SK-N-SH treated with all-trans-retinoic acid at 6 μM for 48 hours (cell line): ENCODE measurements around the gene APCDD1L.

Experiments used
- ATAC-seq: fragments of 200-7000 bp; cut with Tn5 transposase; 3 replicates; pipeline ENCODE4 v1.9.1; 2020; ENCODE audit warnings: mild to moderate bottlenecking, moderate library complexity
- BACH2 ChIP-seq: fragments of 250-450 bp; sonication (Bioruptor Pico); IDR thresholded peaks from 2 replicates; pipeline ENCODE4 v1.9.0; 2021; ENCODE audit warnings: mild to moderate bottlenecking, borderline replicate concordance
- CREB5 ChIP-seq: fragments of 250-450 bp; sonication (Bioruptor Pico); IDR thresholded peaks from 2 replicates; pipeline ENCODE4 v1.5.1; 2020; ENCODE audit warnings: low read depth, mild to moderate bottlenecking, moderate library complexity
- CSDC2 ChIP-seq: fragments of 250-450 bp; sonication (Bioruptor Pico); IDR thresholded peaks from 2 replicates; pipeline ENCODE4 v1.5.0; 2020; ENCODE audit warnings: mild to moderate bottlenecking, moderate library complexity
- ESRRG ChIP-seq: fragments of 250-450 bp; sonication (Bioruptor Pico); IDR thresholded peaks from 2 replicates; pipeline ENCODE4 v1.6.1; 2021; ENCODE audit warnings: mild to moderate bottlenecking
- GLIS3 ChIP-seq: fragments of 250-450 bp; sonication (Bioruptor Pico); IDR thresholded peaks from 2 replicates; pipeline ENCODE4 v1.5.0; 2020; ENCODE audit warnings: mild to moderate bottlenecking, moderate library complexity
- ISL1 ChIP-seq: fragments of 250-450 bp; sonication (Bioruptor Pico); IDR thresholded peaks from 2 replicates; pipeline ENCODE4 v2.1.2; 2022; ENCODE audit warnings: mild to moderate bottlenecking, moderate library complexity
- OSR1 ChIP-seq: fragments of 250-450 bp; sonication (Bioruptor Pico); IDR thresholded peaks from 2 replicates; pipeline ENCODE4 v1.8.0; 2022; ENCODE audit warnings: moderate library complexity, mild to moderate bottlenecking, inconsistent platforms
- PATZ1 ChIP-seq: fragments of 250-450 bp; sonication (Bioruptor Pico); IDR thresholded peaks from 2 replicates; pipeline ENCODE4 v1.8.0; 2020; ENCODE audit warnings: mild to moderate bottlenecking, moderate library complexity, borderline replicate concordance
- PPARA ChIP-seq: fragments of 250-450 bp; sonication (Bioruptor Pico); IDR thresholded peaks from 2 replicates; pipeline ENCODE4 v1.5.0; 2020; ENCODE audit warnings: mild to moderate bottlenecking, borderline replicate concordance
- RARB ChIP-seq: fragments of 250-450 bp; sonication (Bioruptor Pico); IDR thresholded peaks from 2 replicates; pipeline ENCODE4 v1.8.0; 2021; ENCODE audit warnings: mild to moderate bottlenecking, moderate library complexity
- SNAI2 ChIP-seq: fragments of 250-450 bp; sonication (Bioruptor Pico); IDR thresholded peaks from 2 replicates; pipeline ENCODE4 v1.5.0; 2020; ENCODE audit warnings: mild to moderate bottlenecking, moderate library complexity
- TCF4 ChIP-seq: fragments of 250-450 bp; sonication (Bioruptor Pico); IDR thresholded peaks from 2 replicates; pipeline ENCODE4 v1.8.0; 2021; ENCODE audit warnings: mild to moderate bottlenecking, moderate library complexity, borderline replicate concordance
- ZC3H10 ChIP-seq: fragments of 250-450 bp; sonication (Bioruptor Pico); IDR thresholded peaks from 2 replicates; pipeline ENCODE4 v1.5.1; 2021; ENCODE audit warnings: mild to moderate bottlenecking, moderate library complexity
- ZFP3 ChIP-seq: fragments of 250-450 bp; sonication (Bioruptor Pico); IDR thresholded peaks from 2 replicates; pipeline ENCODE4 v1.5.0; 2020; ENCODE audit warnings: mild to moderate bottlenecking, moderate library complexity
- ZFP30 ChIP-seq: fragments of 450-650 bp; formaldehyde crosslinking; IDR thresholded peaks from 2 replicates; pipeline ENCODE4 v1.5.0; 2022; ENCODE audit warnings: mild to moderate bottlenecking, moderate library complexity
- ZNF565 ChIP-seq: fragments of 450-650 bp; formaldehyde crosslinking; conservative IDR thresholded peaks from 2 replicates; pipeline ENCODE4 v1.5.0; 2020; ENCODE audit warnings: low read depth, mild to moderate bottlenecking, moderate library complexity
- ZNF70 ChIP-seq: fragments of 450-650 bp; formaldehyde crosslinking; IDR thresholded peaks from 2 replicates; pipeline ENCODE4 v1.5.0; 2020; ENCODE audit warnings: mild to moderate bottlenecking, moderate library complexity
- ZNF8 ChIP-seq: fragments of 450-650 bp; formaldehyde crosslinking; IDR thresholded peaks from 2 replicates; pipeline ENCODE4 v1.5.0; 2020; ENCODE audit warnings: mild to moderate bottlenecking, moderate library complexity
- TF ChIP-seq, protein P1 (sequence below): fragments of 250-450 bp; sonication (Bioruptor Pico); IDR thresholded peaks from 2 replicates; pipeline ENCODE4 v1.8.0; 2021; ENCODE audit warnings: low read depth, mild to moderate bottlenecking, moderate library complexity, borderline replicate concordance
- TF ChIP-seq, protein P2 (sequence below): fragments of 250-450 bp; sonication (Bioruptor Pico); IDR thresholded peaks from 2 replicates; pipeline ENCODE4 v1.5.0; 2020; ENCODE audit warnings: mild to moderate bottlenecking, moderate library complexity
- TF ChIP-seq, protein P3 (sequence below): fragments of 250-450 bp; sonication (Bioruptor Pico); IDR thresholded peaks from 2 replicates; pipeline ENCODE4 v1.5.1; 2021; ENCODE audit warnings: mild to moderate bottlenecking, moderate library complexity

Gene APCDD1L

DNA sequence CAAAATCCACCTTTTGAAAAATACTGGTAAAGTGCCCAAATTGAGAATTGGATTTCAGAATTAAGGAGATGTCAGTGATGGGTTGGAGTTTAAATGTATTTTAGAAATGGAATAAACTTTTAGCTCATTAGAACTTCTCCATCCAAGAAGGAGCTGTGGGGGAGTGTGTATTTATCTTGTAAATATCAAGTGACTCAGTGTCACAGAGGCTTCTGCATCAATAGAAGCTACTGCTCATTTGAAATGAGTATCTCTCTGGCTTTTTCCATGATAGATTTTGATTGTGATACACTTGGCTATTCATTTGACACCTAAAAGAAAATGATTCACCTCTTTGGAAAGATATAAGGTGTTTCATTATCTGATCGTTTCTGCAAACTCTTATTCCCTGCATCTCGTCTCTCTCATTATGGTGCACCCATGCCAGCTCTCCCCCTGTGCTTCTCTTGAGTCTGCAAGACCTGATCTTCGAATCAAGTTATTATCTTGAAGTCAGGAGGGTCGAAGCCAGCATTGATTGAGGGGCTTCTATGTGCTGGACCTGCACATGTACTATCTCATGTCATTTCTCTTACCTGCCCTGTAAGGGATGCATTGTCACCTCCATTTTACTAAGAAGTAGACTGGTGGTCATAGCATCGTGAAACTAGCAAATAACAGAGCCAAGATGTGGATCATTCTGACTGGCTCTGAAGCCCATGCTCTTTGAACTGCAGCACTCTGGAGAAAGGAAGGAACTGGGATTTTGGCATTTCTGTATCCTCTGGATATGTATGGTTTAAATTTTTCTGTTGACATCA is 96.0 kb downstream of the APCDD1L start:
- ATAC-seq: no peak
- TF ChIP-seq, protein P1, sequence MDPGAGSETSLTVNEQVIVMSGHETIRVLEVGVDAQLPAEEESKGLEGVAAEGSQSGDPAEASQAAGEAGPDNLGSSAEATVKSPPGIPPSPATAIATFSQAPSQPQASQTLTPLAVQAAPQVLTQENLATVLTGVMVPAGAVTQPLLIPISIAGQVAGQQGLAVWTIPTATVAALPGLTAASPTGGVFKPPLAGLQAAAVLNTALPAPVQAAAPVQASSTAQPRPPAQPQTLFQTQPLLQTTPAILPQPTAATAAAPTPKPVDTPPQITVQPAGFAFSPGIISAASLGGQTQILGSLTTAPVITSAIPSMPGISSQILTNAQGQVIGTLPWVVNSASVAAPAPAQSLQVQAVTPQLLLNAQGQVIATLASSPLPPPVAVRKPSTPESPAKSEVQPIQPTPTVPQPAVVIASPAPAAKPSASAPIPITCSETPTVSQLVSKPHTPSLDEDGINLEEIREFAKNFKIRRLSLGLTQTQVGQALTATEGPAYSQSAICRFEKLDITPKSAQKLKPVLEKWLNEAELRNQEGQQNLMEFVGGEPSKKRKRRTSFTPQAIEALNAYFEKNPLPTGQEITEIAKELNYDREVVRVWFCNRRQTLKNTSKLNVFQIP (CRISPR knock-in tag): no peak
- TF ChIP-seq CREB5 (CRISPR knock-in tag) (no peak), ZNF565 (no peak), PPARA (no peak), ZNF8 (CRISPR knock-in tag) (no peak), PATZ1 (no peak), SNAI2 (CRISPR knock-in tag) (no peak), GLIS3 (CRISPR knock-in tag) (no peak), ZFP30 (no peak), BACH2 (CRISPR knock-in tag) (no peak), OSR1 (CRISPR knock-in tag) (no peak), ZC3H10 (CRISPR knock-in tag) (no peak), ISL1 (CRISPR knock-in tag) (no peak), CSDC2 (CRISPR knock-in tag) (no peak), RARB (CRISPR knock-in tag) (no peak), ZNF70 (CRISPR knock-in tag) (no peak), TCF4 (CRISPR knock-in tag) (no peak), ZFP3 (no peak)
- TF ChIP-seq, protein P2, sequence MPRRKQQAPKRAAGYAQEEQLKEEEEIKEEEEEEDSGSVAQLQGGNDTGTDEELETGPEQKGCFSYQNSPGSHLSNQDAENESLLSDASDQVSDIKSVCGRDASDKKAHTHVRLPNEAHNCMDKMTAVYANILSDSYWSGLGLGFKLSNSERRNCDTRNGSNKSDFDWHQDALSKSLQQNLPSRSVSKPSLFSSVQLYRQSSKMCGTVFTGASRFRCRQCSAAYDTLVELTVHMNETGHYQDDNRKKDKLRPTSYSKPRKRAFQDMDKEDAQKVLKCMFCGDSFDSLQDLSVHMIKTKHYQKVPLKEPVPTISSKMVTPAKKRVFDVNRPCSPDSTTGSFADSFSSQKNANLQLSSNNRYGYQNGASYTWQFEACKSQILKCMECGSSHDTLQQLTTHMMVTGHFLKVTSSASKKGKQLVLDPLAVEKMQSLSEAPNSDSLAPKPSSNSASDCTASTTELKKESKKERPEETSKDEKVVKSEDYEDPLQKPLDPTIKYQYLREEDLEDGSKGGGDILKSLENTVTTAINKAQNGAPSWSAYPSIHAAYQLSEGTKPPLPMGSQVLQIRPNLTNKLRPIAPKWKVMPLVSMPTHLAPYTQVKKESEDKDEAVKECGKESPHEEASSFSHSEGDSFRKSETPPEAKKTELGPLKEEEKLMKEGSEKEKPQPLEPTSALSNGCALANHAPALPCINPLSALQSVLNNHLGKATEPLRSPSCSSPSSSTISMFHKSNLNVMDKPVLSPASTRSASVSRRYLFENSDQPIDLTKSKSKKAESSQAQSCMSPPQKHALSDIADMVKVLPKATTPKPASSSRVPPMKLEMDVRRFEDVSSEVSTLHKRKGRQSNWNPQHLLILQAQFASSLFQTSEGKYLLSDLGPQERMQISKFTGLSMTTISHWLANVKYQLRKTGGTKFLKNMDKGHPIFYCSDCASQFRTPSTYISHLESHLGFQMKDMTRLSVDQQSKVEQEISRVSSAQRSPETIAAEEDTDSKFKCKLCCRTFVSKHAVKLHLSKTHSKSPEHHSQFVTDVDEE (CRISPR knock-in tag): no peak

DNA sequence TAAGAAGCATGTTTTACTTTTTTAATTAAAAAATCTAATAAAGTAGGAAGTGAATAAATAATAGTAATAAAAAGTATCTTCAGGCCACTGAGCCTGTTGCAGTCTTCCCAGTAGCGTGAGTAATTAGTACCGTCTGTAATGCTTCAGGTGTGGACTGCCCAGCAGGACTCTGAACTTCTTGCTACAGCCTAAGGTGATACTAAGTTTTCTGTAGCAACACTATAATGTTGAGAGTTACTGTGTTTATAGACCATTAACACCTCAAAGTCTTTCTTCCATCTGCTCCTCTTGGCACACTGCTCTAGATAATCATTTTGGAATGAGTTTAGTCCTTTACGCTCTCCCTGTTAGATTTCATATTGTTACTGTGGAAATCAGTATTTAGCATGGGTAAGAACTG is 97.8 kb downstream of the APCDD1L start:
- ATAC-seq: no peak
- TF ChIP-seq PPARA: no peak
- TF ChIP-seq RARB (CRISPR knock-in tag): no peak
- TF ChIP-seq TCF4 (CRISPR knock-in tag): no peak
- TF ChIP-seq ISL1 (CRISPR knock-in tag): no peak
- no peak for TF ChIP-seq ZNF8 (CRISPR knock-in tag)
- no peak for TF ChIP-seq ZC3H10 (CRISPR knock-in tag)
- TF ChIP-seq CSDC2 (CRISPR knock-in tag): no peak
- no peak for TF ChIP-seq OSR1 (CRISPR knock-in tag)
- TF ChIP-seq ZFP3: no peak
- TF ChIP-seq PATZ1: no peak
- no peak for TF ChIP-seq BACH2 (CRISPR knock-in tag)
- no peak for TF ChIP-seq SNAI2 (CRISPR knock-in tag)
- no peak for TF ChIP-seq CREB5 (CRISPR knock-in tag)
- TF ChIP-seq, protein P3, sequence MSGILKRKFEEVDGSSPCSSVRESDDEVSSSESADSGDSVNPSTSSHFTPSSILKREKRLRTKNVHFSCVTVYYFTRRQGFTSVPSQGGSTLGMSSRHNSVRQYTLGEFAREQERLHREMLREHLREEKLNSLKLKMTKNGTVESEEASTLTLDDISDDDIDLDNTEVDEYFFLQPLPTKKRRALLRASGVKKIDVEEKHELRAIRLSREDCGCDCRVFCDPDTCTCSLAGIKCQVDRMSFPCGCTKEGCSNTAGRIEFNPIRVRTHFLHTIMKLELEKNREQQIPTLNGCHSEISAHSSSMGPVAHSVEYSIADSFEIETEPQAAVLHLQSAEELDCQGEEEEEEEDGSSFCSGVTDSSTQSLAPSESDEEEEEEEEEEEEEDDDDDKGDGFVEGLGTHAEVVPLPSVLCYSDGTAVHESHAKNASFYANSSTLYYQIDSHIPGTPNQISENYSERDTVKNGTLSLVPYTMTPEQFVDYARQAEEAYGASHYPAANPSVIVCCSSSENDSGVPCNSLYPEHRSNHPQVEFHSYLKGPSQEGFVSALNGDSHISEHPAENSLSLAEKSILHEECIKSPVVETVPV (CRISPR knock-in tag): no peak
- TF ChIP-seq GLIS3 (CRISPR knock-in tag): no peak
- TF ChIP-seq, protein P1 (CRISPR knock-in tag): no peak
- TF ChIP-seq ZFP30: no peak
- TF ChIP-seq ESRRG: no peak
